ENCODE results near the gene ZNF614.
"Not testable (repeated sequence)": the region's sequence is repeated elsewhere in the genome, so short reads cannot be mapped to it uniquely, and the experiment has no call there.

Gene ZNF614

DNA sequence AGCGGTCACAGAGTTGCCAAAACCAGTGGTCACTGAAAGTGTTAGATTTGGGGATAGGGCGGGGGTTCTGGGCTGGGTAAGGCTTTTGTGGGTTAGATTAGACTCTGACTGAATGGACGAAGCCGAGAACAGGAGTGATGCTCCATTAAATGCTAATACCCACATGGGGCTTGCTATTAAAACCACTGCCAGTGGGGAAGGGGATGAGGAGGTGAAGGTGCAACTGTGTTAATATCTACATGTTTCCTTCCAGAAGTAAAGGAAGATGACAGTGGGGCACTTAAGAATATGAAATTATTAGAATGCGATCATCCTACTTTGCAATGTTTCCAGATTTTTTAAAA is 573 bp upstream of the ZNF614 start:
- H3K4me3 ChIP-seq (ENCODE audit: low read depth in 1 of 2, low read length in 2 of 2) = peak overlapping the region; percentile 68 to 87
- H3K9ac ChIP-seq (ENCODE audit: low read depth, low read length) = peak overlapping the region; percentile 84
- H3K4me1 ChIP-seq (ENCODE audit: insufficient read depth, low read length) = peaks cover 28% of the 10 kb centered on the region
- TF ChIP-seq, protein P1, sequence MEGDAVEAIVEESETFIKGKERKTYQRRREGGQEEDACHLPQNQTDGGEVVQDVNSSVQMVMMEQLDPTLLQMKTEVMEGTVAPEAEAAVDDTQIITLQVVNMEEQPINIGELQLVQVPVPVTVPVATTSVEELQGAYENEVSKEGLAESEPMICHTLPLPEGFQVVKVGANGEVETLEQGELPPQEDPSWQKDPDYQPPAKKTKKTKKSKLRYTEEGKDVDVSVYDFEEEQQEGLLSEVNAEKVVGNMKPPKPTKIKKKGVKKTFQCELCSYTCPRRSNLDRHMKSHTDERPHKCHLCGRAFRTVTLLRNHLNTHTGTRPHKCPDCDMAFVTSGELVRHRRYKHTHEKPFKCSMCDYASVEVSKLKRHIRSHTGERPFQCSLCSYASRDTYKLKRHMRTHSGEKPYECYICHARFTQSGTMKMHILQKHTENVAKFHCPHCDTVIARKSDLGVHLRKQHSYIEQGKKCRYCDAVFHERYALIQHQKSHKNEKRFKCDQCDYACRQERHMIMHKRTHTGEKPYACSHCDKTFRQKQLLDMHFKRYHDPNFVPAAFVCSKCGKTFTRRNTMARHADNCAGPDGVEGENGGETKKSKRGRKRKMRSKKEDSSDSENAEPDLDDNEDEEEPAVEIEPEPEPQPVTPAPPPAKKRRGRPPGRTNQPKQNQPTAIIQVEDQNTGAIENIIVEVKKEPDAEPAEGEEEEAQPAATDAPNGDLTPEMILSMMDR (IDR thresholded peaks at IDR 0.05; ENCODE audit: borderline replicate concordance, extremely low read depth, low read length, poor library complexity, severe bottlenecking) = no peak
- TF ChIP-seq EZH2 (IDR thresholded peaks at IDR 0.05; ENCODE audit: borderline replicate concordance, low read depth, low read length, severe bottlenecking) = no peak
- peak overlapping the region; percentile 89 for H3K27ac ChIP-seq (ENCODE audit: low read length)
- H2AFZ ChIP-seq (ENCODE audit: low read depth, low read length) = peak overlapping the region; percentile 96
- peaks cover 55% of the 10 kb centered on the region for H3K79me2 ChIP-seq (ENCODE audit: insufficient read depth, low read length)
- peak overlapping the region; percentile 66 for H3K4me2 ChIP-seq (ENCODE audit: insufficient read depth, low read length)
- DNase-seq = no peak
- H3K27me3 ChIP-seq (ENCODE audit: insufficient read depth, low read length, poor library complexity) = no peaks in the 10 kb centered on the region
- peaks cover 52% of the 10 kb centered on the region for H3K9me3 ChIP-seq (ENCODE audit: insufficient read depth, low read length, severe bottlenecking)
- H4K20me1 ChIP-seq (ENCODE audit: insufficient read depth, low read length) = no peaks in the 10 kb centered on the region
- peaks cover 66% of the 10 kb centered on the region for H3K36me3 ChIP-seq (ENCODE audit: insufficient read depth, low read length)
- peak; percentile 53 for ATAC-seq (ENCODE audit: insufficient read depth, low read depth)

DNA sequence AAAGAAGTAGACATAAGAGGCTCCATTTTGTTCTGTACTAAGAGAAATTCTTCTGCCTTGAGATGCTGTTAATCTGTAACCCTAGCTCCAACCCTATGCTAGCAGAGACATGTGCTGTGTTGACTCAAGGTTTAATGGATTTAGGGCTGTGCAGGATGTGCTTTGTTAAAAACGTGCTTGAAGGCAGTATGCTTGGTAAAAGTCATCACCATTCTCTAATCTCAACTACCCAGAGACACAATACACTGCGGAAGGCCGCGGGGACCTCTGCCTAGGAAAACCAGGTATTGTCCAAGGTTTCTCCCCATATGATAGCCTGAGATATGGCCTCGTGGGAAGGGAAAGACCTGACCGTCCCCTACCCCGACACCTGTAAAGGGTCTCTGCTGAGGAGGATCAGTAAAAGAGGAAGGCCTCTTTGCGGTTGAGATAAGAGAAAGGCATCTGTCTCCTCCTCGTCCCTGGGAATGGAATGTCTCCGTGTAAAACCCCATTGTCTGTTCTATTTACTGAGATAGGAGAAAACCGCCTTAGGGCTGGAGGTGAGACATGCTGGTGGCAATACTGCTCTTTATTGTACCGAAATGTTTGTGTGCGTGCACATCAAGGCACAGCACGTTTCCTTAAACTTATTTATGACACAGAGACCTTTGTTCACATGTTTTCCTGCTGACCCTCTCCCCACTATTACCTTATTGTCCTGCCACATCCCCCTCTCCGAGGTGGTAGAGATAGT is 1.8 kb downstream of the ZNF614 start:
- DNase-seq; H3K27ac ChIP-seq (ENCODE audit: low read length); H3K9ac ChIP-seq (ENCODE audit: low read depth, low read length); ATAC-seq (ENCODE audit: insufficient read depth, low read depth); H2AFZ ChIP-seq (ENCODE audit: low read depth, low read length); H4K20me1 ChIP-seq (ENCODE audit: insufficient read depth, low read length); H3K27me3 ChIP-seq (ENCODE audit: insufficient read depth, low read length, poor library complexity): not testable (repeated sequence)
- Histone ChIP-seq H3K4me1 (ENCODE audit: insufficient read depth, low read length) (peaks cover 28% of the 10 kb centered on the region), H3K4me2 (ENCODE audit: insufficient read depth, low read length) (peak overlapping the region; percentile 66), H3K9me3 (ENCODE audit: insufficient read depth, low read length, severe bottlenecking) (peaks cover 47% of the 10 kb centered on the region), H3K79me2 (ENCODE audit: insufficient read depth, low read length) (peaks cover 70% of the 10 kb centered on the region), H3K36me3 (ENCODE audit: insufficient read depth, low read length) (peaks cover 71% of the 10 kb centered on the region), H3K4me3 (ENCODE audit: low read depth in 1 of 2, low read length in 2 of 2) (peak overlapping the region in 1 of 2 experiments; percentile 87; a peak in 2 of 4 replicates)

DNA sequence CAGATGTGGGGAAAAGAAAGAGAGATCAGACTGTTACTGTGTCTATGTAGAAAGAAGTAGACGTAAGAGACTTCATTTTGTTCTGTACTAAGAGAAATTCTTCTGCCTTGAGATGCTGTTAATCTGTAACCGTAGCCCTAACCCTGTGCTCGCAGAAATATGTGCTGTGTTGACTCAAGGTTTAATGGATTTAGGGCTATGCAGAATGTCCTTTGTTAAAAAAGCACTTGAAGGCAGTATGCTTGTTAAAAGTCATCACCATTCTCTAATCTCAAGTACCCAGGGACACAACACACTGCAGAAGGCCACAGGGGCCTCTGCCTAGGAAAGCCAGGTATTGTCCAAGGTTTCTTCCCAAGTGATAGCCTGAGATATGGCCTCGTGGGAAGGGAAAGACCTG is 3.7 kb downstream of the ZNF614 start:
- H3K4me2 ChIP-seq (ENCODE audit: insufficient read depth, low read length); H3K27me3 ChIP-seq (ENCODE audit: insufficient read depth, low read length, poor library complexity); H4K20me1 ChIP-seq (ENCODE audit: insufficient read depth, low read length); H3K27ac ChIP-seq (ENCODE audit: low read length); ATAC-seq (ENCODE audit: insufficient read depth, low read depth); DNase-seq; H3K9ac ChIP-seq (ENCODE audit: low read depth, low read length); H3K4me3 ChIP-seq (ENCODE audit: low read depth in 1 of 2, low read length in 2 of 2); H2AFZ ChIP-seq (ENCODE audit: low read depth, low read length): not testable (repeated sequence)
- peaks cover 49% of the 10 kb centered on the region for H3K9me3 ChIP-seq (ENCODE audit: insufficient read depth, low read length, severe bottlenecking)
- peaks cover 22% of the 10 kb centered on the region for H3K4me1 ChIP-seq (ENCODE audit: insufficient read depth, low read length)
- H3K36me3 ChIP-seq (ENCODE audit: insufficient read depth, low read length) = peaks cover 76% of the 10 kb centered on the region
- H3K79me2 ChIP-seq (ENCODE audit: insufficient read depth, low read length) = peaks cover 82% of the 10 kb centered on the region

DNA sequence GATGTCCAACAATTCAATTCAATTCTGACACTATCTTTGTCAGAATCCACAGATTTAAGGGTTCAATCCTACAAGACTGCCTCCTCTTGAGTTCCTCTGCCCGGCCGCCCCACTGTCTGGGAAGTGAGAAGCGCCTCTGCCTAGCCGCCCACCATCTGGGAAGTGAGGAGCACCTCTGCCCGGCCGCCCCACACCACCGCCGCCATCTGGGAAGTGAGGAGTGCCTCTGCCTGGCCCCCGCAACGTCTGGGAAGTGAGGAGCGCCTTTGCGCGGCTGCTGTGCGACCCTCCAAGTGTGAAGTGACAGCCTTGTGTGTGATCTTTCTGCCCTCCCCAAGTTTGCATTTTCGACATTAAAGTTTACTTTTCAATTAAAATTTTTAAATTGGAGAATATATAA is 6.0 kb downstream of the ZNF614 start:
- H3K4me1 ChIP-seq (ENCODE audit: insufficient read depth, low read length) = peaks cover 11% of the 10 kb centered on the region

More for the DNA sequence above, 6.0 kb downstream of the ZNF614 start:
- ATAC-seq (ENCODE audit: insufficient read depth, low read depth) (no peak), DNase-seq (peak; percentile 18)
- Histone ChIP-seq H3K27ac (ENCODE audit: low read length) (no peak overlapping the region), H3K4me2 (ENCODE audit: insufficient read depth, low read length) (no peak overlapping the region), H4K20me1 (ENCODE audit: insufficient read depth, low read length) (no peaks in the 10 kb centered on the region), H3K9me3 (ENCODE audit: insufficient read depth, low read length, severe bottlenecking) (peaks cover 60% of the 10 kb centered on the region), H3K4me3 (ENCODE audit: low read depth in 1 of 2, low read length in 2 of 2) (no peak overlapping the region), H3K27me3 (ENCODE audit: insufficient read depth, low read length, poor library complexity) (no peaks in the 10 kb centered on the region), H3K79me2 (ENCODE audit: insufficient read depth, low read length) (peaks cover 62% of the 10 kb centered on the region), H2AFZ (ENCODE audit: low read depth, low read length) (no peak overlapping the region), H3K9ac (ENCODE audit: low read depth, low read length) (no peak overlapping the region), H3K36me3 (ENCODE audit: insufficient read depth, low read length) (peaks cover 97% of the 10 kb centered on the region)
- TF ChIP-seq EZH2 (IDR thresholded peaks at IDR 0.05; ENCODE audit: borderline replicate concordance, low read depth, low read length, severe bottlenecking) = no peak
- TF ChIP-seq, protein P1 (IDR thresholded peaks at IDR 0.05; ENCODE audit: borderline replicate concordance, extremely low read depth, low read length, poor library complexity, severe bottlenecking) = no peak
